K562 (cell line): ENCODE data around the gene MAPK4.

Source experiments
- GABPA ChIP-seq: fragments of 200-800 bp; sonication (Bioruptor generic); conservative IDR thresholded peaks from 2 replicates; pipeline ENCODE4 v1.6.1; 2016; ENCODE audit warnings: low read depth, missing genetic modification characterization, missing compliant biosample characterization
- HNRNPL ChIP-seq: fragments of 200-400 bp; formaldehyde crosslinking; IDR thresholded peaks from 2 replicates; pipeline ENCODE4 v1.6.1; 2017; ENCODE audit warnings: low read depth, mild to moderate bottlenecking, low read length
- MTA3 ChIP-seq: fragments of 450-650 bp; formaldehyde crosslinking; IDR thresholded peaks from 2 replicates; pipeline ENCODE4 v1.6.1; 2017; ENCODE audit warnings: mild to moderate bottlenecking, borderline replicate concordance
- POLR2H ChIP-seq: IDR thresholded peaks from 2 replicates; pipeline ENCODE4 v1.6.1; 2016; ENCODE audit warnings: missing genetic modification characterization, low read depth, mild to moderate bottlenecking, control low read depth, missing compliant biosample characterization, moderate library complexity
- RBM17 ChIP-seq: fragments of 200-400 bp; formaldehyde crosslinking; IDR thresholded peaks from 2 replicates; pipeline ENCODE4 v1.6.1; 2017; ENCODE audit warnings: low read depth, mild to moderate bottlenecking, low read length, borderline replicate concordance
- RFX5 ChIP-seq: IDR thresholded peaks from 2 replicates; pipeline ENCODE4 v1.6.1; 2011; ENCODE audit warnings: low read depth, mild to moderate bottlenecking, improper control_type of control experiment, low read length
- RUNX1 ChIP-seq: sonication (generic); IDR thresholded peaks from 2 replicates; pipeline ENCODE4 v1.6.1; 2016; ENCODE audit warnings: antibody characterized with exemption, low read depth
- TCF7L2 ChIP-seq: fragments of 150-350 bp; IDR thresholded peaks from 2 replicates; pipeline ENCODE4 v1.6.1; 2016; ENCODE audit warnings: low read depth, mild to moderate bottlenecking, low read length, moderate library complexity
- TF ChIP-seq, protein P1 (sequence below): fragments of 250-450 bp; sonication (Bioruptor Pico); IDR thresholded peaks from 2 replicates; pipeline ENCODE4 v1.5.0; 2022; ENCODE audit warnings: mild to moderate bottlenecking
- TF ChIP-seq, protein P2 (sequence below): sonication (generic); formaldehyde crosslinking; IDR thresholded peaks from 2 replicates; pipeline ENCODE4 v1.5.0; 2020; ENCODE audit warnings: missing genetic modification reagents

DNA sequence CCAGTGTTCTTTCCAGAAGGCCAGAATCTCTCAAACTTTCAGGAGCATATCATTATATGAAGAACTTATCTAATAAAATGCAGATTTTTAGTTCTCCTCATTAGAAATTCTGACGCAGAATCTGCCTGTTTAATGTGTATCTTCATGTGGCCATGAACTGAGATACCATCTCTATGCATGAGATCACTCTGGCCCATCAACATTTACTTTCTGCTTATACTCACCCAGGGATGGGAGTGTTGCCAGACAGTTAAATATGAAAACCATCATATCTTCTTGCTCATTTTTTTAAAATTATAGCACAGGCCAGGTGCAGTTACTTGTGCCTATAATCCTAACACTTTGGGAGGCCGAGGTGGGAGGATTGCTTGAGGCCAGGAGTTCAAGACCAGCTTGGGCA lies 60.4 kb downstream of the MAPK4 start:
- TF ChIP-seq, protein P1, sequence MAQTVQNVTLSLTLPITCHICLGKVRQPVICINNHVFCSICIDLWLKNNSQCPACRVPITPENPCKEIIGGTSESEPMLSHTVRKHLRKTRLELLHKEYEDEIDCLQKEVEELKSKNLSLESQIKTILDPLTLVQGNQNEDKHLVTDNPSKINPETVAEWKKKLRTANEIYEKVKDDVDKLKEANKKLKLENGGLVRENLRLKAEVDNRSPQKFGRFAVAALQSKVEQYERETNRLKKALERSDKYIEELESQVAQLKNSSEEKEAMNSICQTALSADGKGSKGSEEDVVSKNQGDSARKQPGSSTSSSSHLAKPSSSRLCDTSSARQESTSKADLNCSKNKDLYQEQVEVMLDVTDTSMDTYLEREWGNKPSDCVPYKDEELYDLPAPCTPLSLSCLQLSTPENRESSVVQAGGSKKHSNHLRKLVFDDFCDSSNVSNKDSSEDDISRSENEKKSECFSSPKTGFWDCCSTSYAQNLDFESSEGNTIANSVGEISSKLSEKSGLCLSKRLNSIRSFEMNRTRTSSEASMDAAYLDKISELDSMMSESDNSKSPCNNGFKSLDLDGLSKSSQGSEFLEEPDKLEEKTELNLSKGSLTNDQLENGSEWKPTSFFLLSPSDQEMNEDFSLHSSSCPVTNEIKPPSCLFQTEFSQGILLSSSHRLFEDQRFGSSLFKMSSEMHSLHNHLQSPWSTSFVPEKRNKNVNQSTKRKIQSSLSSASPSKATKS (CRISPR knock-in tag) = no peak
- TF ChIP-seq TCF7L2 (no peak), RFX5 (no peak), RUNX1 (no peak), GABPA (no peak), RBM17 (no peak), POLR2H (tag) (no peak), HNRNPL (no peak), MTA3 (no peak)
- TF ChIP-seq, protein P2, sequence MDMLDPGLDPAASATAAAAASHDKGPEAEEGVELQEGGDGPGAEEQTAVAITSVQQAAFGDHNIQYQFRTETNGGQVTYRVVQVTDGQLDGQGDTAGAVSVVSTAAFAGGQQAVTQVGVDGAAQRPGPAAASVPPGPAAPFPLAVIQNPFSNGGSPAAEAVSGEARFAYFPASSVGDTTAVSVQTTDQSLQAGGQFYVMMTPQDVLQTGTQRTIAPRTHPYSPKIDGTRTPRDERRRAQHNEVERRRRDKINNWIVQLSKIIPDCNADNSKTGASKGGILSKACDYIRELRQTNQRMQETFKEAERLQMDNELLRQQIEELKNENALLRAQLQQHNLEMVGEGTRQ (CRISPR knock-in tag) = no peak
